M059J (cell line): ENCODE data around the gene TBC1D22A. TPM values are rescaled to one million over a fixed set of nuclear protein-coding genes. Genes with fewer than 3 reads are reported as not detected.

Experiments used
- DNase-seq: peaks from one replicate; pipeline ENCODE4 v3.0.0-alpha.2; 2012; ENCODE audit warnings: low read depth
- total RNA-seq: library from RNA; depleted of rRNA; stranded (reverse); fragments of >200 nt; shearing (Covaris generic); gene quantifications from 2 replicates; pipeline ENCODE4 v1.2.3, GENCODE V29; 2014

TBC1D22A gene
- total RNA-seq, 1 experiment from 2014 or later = 7.3 TPM

DNA sequence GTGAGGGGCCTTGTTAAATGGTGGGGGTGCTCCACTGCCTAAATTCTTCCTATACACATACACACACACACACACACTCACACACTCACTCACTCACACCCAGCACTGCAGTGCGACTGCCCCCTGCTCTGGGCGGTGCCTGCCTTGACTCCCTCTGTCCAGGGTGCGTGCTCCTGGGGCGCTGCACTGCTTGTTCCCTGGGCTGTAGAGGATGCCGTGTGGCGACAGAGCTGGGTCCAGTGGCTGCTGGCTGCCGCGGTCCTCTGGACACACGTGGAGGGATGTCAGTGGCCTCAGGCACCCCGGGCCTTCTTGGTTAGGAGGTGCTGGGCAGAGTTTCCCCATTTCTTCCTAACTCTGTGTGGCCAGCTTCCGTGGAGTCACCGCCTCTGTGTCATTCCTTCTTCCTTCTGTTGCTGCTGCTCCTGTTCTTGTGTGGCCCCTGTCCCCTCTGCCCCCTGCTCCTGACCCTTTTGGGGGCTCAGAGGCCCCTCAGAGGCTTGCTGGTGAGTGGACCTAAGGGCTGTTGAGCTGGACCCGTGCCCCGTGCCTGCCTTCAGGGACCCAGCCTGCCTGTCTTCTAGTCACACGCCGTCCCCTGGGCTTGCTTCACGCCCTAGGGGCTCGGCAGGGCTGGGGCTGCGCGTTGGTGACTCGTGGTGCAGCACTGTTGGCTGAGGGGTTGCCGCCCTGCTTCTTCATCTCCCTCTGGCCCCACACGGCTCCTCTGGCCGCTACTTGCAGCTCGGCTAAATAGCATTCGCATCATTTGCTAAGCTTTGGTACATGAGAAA is 147.0 kb downstream of the TBC1D22A start:
- no peak for DNase-seq

DNA sequence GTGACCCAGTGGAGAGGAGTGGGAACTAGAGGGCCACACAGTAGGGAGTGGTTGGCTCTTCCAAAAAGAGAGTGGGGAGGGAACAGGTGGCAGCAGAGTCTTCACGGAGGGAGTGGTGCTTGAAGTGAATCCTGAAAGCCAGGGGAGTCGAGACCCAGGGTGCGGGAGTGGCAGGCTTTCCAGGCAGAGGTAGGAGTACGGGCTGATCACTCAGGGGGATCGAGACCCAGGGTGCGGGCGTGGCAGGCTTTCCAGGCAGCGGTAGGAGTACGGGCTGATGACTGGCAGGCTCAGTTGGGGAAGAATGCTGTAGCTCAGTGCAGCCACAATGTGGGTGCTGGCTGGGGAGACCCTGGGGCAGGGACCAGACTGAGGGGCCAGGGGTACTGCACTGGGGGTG is 148.2 kb downstream of the TBC1D22A start:
- DNase-seq = no peak

DNA sequence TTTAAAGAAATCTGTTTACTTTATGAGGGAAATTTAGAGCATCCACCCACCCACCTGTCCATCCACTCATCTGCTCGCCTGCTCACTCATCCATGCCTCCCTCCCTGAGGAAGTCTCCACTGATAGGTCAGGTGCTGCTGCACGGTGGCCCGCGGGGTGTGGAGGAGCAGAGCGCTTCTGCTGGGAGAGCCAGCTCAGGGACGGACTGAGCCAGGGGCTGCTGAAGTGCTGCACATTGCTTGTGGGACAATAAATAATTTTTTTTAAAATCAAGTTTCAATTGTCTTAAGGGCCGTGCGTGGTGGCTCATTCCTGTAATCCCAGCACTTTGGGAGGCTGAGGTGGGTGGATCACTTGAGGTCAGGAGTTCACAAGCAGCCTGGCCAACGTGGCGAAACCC is 148.9 kb downstream of the TBC1D22A start:
- no peak for DNase-seq

DNA sequence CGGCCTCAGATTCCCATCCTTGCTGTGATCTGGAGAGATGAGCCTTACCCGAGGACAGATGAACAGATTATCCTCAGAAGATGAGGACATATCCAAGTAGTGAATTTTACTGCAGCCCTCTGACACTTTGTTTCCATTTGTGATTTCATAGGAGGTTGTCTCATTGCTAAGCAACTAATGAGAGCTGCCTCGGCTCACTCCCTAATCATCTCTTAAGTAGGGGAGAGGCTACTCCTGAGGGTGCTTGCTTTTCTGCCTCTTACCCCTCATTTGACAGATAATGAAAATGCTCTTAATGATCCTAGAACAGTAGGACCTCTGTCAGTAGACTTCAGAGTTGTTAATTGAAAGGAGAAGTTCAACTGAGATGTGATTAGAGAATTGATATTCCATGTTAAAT is 150.9 kb downstream of the TBC1D22A start:
- no peak for DNase-seq

DNA sequence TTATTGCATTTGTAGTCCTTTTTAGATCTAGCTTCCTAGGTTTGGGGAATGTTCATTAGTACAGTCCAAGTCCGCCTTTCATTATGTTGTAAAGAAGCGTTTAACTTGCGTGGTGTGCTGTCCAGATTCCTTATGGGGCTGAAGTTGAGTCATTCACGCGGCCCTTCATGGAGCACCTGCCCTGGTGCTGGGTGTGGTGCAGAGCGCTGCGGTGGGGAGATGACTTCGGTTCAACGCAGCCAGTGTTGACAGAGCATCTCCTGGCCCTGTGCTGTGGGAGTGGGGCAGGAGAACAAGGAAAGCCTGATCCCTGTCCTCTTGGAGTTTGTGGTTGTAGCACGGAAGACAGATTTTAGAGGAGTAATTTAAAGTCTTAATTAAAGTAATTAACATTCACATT is 152.0 kb downstream of the TBC1D22A start:
- no peak for DNase-seq

DNA sequence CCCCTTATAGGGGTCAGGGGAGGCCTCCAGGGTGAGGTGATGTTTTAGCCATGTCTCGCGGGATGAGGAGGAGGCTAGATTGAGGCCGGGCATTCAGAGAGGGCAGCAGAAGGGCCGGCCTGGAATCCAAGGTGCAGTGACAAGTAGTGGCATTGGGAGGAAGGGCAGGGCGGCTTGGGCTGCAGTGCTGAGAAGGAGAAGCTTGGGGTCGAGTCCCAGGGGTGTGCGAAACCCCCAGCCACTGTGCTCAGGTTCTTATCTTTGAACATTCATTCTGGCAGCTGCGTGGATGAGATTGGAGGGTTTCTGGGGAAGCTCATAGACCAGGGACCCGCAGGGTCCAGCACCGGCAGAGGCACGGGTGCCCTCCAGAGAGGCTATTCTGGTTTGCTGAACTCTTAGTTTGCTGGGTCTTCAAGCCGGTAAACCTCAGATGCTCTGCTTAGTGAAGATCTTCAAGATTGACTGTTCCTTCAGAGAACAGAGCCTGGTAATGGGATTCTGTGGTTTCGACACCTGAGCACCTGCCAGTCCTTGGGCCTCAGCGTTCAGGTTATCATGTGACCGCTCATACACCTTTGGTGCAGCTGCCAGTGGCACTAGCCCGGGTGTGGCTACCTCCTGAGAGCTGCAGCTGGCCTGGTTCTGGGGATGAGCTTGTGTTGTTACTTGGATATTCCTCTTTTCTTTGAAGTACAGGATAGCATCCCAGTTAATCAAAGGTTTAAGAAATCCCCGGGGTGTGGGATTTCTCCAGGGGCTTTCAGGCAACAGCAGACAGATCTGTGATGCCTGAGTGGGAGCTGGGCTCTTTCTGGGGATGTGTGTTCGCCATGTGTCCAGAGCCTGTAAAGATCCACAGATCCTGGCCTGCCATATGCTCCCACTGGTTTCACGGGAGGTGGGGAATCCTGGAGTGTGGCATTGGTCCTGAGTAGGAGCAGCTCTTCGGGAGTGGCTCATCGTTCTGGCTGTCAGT is 152.8 kb downstream of the TBC1D22A start:
- no peak for DNase-seq

DNA sequence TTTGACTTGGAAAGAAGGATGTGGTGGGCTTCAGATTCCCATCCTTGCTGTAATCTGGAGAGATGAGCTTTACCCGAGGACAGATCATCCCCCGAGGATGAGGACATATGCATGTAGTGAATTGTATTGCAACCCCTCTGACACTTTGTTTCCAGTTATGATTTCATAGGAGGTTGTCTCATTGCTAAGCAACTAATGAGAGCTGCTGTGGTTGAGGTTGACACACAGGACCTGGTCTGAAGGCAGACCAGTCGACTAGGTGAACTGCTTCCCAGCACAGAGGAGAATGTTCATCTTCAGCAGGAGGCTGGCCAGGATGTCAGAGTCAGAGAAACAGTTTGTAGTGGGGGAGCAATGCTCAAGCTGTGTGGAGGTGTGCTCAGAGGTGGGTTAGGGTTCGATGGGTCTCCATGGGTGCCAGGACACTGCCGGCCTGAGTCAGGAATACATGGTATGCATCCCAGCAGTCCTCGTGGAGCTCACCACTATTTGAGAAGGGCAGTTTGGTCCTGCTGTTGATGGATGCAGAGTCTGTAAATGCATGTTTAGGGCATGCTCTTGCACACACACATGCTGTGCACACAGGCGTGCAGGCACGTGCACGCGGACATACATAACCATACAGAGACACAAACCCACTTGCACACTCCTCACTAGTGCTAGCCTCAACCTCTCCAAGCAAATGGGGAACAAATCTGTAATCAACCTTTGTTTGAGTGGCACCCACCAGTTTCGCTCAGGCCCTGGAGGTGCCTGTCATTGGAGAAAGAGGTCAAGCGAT is 153.7 kb downstream of the TBC1D22A start:
- DNase-seq = no peak

DNA sequence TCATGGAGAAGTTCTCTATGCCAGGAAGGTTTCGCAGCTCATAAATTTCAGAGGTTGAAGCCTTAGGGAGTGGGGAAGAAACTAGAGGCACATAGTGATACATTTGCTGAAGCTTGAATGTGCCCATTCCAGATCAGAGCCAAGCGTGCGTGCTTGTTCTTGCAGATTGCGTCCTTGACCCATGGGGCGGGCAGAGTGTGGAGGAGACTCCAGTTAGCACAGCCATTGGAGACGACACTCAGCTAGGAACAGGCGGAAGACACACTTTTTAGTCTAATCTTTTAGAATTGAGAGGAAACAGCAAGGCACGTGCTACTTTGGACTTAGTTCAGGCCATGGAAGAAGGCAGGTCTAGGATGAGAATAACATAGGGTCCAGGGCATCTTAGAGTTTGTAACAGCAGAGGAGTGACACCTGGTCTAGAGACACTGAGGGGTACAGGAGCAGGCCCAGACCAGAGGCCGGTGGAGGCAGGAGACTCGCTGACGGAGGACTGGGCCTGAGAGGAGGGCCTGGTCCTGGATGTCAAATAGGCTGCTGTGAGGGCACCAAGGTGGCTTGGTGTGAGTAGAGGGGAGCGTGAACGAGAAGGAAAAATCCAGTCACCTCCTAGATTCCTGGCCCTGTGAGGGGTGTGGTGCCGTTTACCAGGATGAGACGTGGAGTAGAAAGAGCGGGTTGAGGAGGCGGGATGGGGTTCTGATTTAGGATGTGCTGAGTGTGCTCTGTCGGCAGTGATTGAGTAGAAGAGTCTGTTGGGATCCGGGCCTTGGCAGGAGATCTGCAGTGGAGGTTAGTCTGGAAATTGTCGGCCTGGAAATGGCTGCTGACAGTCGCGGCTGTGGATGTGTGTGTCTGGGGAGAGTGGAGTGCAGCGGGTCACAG is 154.7 kb downstream of the TBC1D22A start:
- DNase-seq = no peak

DNA sequence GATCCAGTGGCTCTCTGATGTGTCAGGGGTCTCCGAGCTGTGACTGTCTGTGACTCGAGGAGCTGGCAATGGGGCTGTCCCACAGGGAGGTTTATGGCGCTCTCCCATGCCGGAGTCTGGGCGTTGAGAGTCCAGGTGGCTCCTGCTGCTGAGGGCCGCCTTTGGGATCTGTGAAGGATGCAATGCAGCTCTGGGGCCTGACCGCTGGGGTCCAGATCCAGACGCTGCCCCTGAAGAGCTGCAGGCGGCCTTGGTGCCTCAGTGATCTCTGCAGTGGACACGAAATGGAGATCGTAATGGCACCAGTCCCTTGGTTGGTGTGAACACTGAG is 155.3 kb downstream of the TBC1D22A start:
- DNase-seq = no peak

DNA sequence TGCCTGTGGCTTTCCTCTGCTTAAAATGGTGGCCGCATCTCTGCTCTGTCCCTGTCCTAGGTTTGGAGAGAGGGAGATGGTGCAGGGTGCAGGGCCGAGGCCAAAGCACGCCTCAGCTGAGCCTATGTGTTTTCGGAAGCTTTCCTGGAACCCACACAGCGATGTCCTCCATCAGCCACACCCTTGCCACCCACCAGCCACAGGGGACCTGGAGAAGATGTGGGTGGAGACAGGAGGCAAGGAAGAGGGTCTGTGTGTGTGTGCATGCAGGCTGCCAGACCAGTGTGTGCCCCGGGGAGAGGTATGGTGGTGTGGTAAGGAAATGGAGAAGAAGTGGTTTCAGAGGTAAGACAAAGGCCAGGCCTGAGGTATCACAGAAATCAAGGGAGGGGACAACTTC is 155.7 kb downstream of the TBC1D22A start:
- no peak for DNase-seq

DNA sequence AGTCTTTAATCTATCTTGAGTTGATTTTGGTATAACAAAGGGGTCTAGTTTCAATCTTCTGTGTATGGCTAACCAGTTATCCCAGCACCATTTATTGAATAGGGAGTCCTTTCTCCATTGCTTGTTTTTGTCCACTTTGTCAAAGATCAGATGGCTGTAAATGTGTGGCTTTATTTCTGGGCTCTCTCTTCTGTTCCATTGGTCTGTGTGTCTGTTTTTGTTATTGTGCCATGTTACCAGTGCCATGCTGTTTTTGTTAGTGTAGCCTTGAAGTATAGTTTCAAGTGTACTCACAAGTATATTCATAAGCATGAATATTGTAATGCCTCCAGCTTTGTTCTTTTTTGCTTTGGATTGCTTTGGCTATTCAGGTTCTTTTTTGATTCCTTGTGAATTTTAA is 159.6 kb downstream of the TBC1D22A start:
- no peak for DNase-seq

DNA sequence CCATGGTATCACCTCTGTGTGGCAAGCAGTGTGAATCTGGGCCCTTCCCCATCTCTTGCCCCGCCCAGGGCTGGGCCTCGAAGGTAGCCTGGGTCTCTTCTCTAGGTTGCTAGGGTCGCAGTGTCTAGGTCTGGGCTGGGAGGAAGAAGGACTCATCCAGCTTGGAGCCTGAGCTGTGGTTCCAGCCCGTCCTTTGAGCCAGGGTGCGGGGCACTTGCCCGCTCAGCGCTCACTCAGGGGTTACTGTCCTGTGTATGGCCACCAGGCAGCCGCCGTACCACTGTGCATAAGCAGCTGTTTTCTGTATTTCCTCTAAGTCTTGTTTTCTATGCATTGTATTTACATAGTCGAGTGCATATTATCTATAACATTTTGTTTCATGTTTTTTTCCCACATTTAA is 160.9 kb downstream of the TBC1D22A start:
- no peak for DNase-seq

DNA sequence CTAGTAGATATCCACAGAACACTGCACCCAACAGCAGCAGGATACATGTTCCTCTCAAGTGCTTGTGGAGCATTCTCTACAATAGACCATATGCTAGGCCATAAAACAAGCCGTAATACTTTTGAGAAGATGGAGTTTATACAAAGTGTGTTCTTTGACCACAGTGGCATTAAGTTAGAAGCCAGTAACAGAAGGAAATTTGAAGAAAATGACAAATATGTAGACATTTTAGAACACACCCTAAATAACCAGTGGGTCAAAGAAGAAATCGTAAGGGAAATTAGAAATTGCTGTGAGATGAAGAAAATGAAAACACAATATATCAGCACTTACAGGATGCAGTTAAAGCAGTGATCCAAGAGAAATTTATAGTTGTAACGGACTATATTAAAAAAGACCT is 163.4 kb downstream of the TBC1D22A start:
- DNase-seq = no peak

DNA sequence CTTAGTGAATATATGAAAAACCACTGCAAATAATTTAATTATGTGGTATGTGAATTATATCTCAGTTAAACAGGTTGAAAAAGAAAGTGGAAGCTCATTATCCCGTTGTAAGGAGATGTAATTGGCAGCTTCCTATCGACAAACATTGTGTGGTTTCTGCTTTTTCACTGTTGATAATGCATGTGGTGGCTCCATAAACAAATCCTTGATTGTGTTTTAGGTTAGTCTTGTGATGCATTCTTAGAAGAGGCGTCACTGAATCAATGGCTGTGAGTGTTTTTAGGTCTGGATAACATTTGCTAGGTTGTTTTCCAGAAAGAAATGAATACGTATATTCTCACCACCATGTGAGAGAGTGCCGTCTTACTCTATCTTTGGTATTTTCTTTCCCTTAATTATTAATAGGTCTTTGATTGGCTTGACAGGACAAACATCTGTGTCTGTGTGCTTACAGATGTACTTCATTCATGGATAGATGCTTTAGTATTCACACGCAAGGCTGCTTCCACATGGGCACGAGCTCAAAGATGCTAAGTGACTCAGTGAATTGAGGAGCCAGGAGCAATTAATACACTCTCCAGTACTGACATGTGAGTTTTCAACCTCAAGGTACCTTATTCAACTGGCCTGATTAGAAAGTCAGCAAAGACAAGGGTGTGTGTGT is 166.7 kb downstream of the TBC1D22A start:
- no peak for DNase-seq

DNA sequence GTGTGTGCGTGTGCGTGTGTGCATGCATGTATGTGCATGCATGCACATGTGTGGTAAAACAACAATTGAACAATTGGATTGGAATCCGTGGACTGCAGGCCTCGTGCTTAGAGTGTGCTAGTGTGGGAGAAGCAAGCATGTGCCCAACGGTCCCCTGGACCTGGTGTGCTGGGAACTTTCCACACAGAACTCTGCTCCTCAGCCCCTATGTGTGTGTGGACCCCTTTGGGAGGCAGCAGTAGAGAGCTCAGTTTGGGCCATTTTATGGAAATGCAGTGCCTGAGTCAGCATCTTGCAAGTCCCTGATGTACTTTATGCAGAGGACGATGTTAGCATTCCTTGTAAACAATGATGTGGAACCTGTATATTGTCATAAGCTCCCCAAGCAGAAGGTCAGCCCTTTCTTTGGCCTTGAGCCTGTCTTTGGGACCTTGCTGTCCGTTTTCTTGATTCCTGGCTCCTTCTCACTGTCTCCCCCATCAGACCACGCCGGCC is 167.3 kb downstream of the TBC1D22A start:
- no peak for DNase-seq

DNA sequence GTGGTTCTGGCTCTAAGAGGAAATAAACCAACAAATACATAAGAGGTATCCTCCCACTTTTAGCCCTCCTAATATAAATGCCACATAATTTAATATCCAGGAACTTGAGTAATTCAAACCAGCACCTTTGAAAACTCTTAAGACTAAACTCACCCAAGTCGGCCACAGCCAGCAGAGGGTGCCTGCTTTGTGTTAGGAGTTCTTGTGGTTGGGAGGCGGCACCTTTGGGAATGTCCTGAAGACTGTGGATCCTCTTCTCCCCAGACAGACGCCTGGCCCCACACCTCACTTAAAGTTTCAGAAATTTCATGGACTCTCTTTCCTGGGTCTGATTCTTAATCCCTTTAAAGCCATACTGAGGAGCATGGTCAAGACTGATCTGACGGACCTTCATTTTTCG is 169.0 kb downstream of the TBC1D22A start:
- peak; percentile 30 for DNase-seq

DNA sequence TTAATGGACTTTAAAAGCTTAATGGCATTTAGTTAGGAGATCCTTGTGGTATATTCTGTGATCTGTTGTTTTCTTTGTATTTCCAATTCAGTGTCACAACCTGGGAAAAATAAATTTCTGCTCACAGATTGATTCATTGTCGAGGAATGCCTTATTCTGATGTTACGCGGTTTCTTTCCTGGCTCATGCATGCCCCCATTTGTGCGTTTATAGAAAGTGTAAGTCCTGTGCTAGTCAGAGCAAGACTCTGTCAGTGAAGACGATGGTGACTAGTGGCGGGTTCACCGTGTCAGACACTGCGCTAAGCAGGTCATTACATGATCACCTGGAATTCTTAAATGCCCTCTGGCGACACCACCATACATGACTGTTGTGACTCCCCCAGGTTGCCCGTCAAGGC is 169.4 kb downstream of the TBC1D22A start:
- DNase-seq = peak; percentile 45

DNA sequence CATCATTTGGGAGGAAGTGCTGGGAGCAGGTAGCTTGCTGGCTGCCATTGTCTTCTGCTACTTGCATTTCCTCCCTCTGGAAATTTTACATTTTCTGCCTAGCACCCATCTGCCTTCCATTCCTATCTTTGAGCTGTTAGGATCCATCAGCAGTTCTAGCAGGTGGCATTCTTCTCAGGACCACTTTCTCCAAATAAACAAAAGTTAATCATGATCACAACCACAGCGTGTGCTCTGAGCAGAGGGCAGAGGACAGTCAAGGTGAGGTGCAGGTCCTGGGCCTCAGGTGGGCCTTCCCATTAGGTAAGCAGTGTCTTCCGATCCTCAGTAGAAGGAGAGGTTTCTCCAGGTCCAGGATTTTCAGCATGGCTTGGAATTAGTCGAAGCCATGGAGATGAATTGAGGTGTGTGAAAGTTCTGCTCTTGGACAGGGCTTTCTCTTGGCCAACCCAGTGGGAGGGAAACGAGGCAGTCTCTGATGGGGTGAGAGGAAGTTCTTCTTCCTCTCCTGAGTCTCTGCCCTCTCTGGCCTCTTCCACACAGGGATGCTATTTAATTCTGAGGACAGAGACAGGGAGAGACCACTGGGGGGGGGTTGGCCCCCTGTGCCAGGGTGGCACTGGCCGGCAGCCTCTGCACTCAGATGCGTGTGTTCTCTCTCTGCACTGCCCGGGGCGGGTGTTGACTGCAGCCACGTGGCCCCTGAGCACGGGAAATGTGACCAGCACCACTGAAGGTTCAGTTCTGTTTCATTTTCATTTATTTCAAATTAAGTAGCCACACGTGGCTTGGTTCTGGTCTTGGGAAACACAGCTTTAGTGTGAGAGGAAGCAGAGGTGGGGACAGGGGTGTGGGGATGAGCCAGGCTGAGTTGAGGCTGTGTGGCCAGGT is 170.8 kb downstream of the TBC1D22A start:
- no peak for DNase-seq

DNA sequence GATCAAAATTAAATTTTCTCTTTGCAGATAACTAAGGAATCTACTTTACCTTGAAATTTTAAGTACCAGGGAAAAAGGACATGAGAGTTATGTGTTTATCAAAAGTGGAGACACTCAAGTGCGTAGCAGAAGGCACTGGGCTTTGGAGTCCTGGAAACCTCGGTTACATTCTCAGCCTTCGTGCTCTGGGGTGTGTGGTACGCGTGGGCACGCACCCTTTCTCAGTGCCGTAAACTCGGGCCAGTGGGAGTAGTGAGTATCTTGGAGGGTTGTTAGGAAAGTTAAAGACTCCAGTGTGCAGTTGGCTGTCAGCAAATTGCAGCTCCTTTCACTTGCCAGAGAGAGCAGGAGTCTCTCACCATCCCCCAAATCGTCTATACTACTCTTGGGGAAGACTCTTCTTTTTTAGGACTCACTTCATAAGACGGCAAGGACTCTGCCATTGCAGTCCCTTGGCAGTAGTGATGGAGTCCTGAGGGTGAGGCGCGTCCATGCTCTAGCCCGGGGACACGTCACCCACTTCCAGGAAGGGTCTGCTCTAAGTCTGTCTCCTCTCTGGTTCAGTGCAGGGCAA is 171.8 kb downstream of the TBC1D22A start:
- no peak for DNase-seq
